KMS-11 (cell line): ENCODE measurements around the gene SPATA46.
A peak's percentile ranks its signal among the peaks of the same experiment; 100 is the strongest.

Experiments used
- H2AFZ ChIP-seq: fragments of 200-600 bp; sonication (generic); 2 replicates; pipeline ENCODE4 v1.6.1; 2016; ENCODE audit warnings: antibody characterized with exemption, mixed run types, low read depth
- H3K27ac ChIP-seq: fragments of 200-600 bp; sonication (generic); 2 replicates; pipeline ENCODE4 v1.6.1; 2016; ENCODE audit warnings: mild to moderate bottlenecking, mixed run types
- H3K27me3 ChIP-seq: fragments of 200-600 bp; sonication (generic); 2 replicates; pipeline ENCODE4 v1.6.1; 2017; ENCODE audit warnings: mild to moderate bottlenecking, low read depth, mixed run types, moderate library complexity; ENCODE audit not compliant: insufficient read depth
- H3K36me3 ChIP-seq: fragments of 200-600 bp; sonication (generic); 2 replicates; pipeline ENCODE4 v1.6.1; 2017; ENCODE audit warnings: mild to moderate bottlenecking, mixed run types; ENCODE audit not compliant: insufficient read depth
- H3K4me1 ChIP-seq: fragments of 200-600 bp; sonication (generic); 2 replicates; pipeline ENCODE4 v1.6.1; 2016; ENCODE audit warnings: mild to moderate bottlenecking, low read depth, mixed run types; ENCODE audit not compliant: poor library complexity, severe bottlenecking
- H3K4me2 ChIP-seq: fragments of 200-600 bp; sonication (generic); 2 replicates; pipeline ENCODE4 v1.7.0; 2016; ENCODE audit warnings: mild to moderate bottlenecking, mixed run types
- H3K4me3 ChIP-seq: fragments of 200-600 bp; sonication (generic); IDR thresholded peaks from 2 replicates; pipeline ENCODE4 v1.6.1; 2017; ENCODE audit warnings: low read depth, low read length, mixed read lengths; ENCODE audit not compliant: insufficient read depth
- H3K79me2 ChIP-seq: fragments of 200-600 bp; sonication (generic); 2 replicates; pipeline ENCODE4 v1.6.1; 2016; ENCODE audit warnings: low read depth, mixed run types; ENCODE audit not compliant: insufficient read depth
- H3K9ac ChIP-seq: fragments of 200-600 bp; sonication (generic); 2 replicates; pipeline ENCODE4 v1.6.1; 2016; ENCODE audit warnings: mild to moderate bottlenecking, mixed run types
- H4K20me1 ChIP-seq: fragments of 200-600 bp; sonication (generic); 2 replicates; pipeline ENCODE4 v1.6.1; 2016; ENCODE audit warnings: mild to moderate bottlenecking, mixed run types; ENCODE audit not compliant: insufficient read depth
- CTCF ChIP-seq: fragments of 200-600 bp; sonication (generic); conservative IDR thresholded peaks from 2 replicates; pipeline ENCODE4 v1.6.1; 2017; ENCODE audit warnings: low read depth, mild to moderate bottlenecking, antibody characterized with exemption, low read length, moderate library complexity, mixed read lengths

SPATA46 gene

GRCh38 chr1:162407539-162407938 lies 30.9 kb upstream of the SPATA46 start:
- peaks cover 26% of the 10 kb centered on the region for H3K4me1 ChIP-seq
- peak overlapping the region; percentile 65 for H3K4me3 ChIP-seq
- peak overlapping the region; percentile 10; the same call in 1 of the 2 replicates for H2AFZ ChIP-seq
- H3K9ac ChIP-seq: no peak overlapping the region
- no peaks in the 10 kb centered on the region for H3K36me3 ChIP-seq
- H4K20me1 ChIP-seq: no peaks in the 10 kb centered on the region
- H3K4me2 ChIP-seq: peak overlapping the region; percentile 35
- no peak overlapping the region; the same call in 1 of the 2 replicates for H3K27ac ChIP-seq
- no peaks in the 10 kb centered on the region for H3K27me3 ChIP-seq
- no peaks in the 10 kb centered on the region for H3K79me2 ChIP-seq
- TF ChIP-seq CTCF: no peak

- H2AFZ ChIP-seq: peak overlapping the region; percentile 24; the same call in 1 of the 2 replicates
- no peak for TF ChIP-seq CTCF
- H3K9ac ChIP-seq: no peak overlapping the region; the same call in 1 of the 2 replicates
- H3K4me1 ChIP-seq: peaks cover 26% of the 10 kb centered on the region
- H3K79me2 ChIP-seq: no peaks in the 10 kb centered on the region
- H4K20me1 ChIP-seq: no peaks in the 10 kb centered on the region
- no peaks in the 10 kb centered on the region for H3K36me3 ChIP-seq
- H3K27ac ChIP-seq: no peak overlapping the region; the same call in 1 of the 2 replicates
- H3K27me3 ChIP-seq: no peaks in the 10 kb centered on the region
- H3K4me3 ChIP-seq: peak overlapping the region; percentile 65
- H3K4me2 ChIP-seq: peak overlapping the region; percentile 35
Measured at GRCh38 chr1:162406811-162407210, 30.2 kb upstream of the SPATA46 start.

- no peak overlapping the region for H2AFZ ChIP-seq
- H3K4me3 ChIP-seq: no peak overlapping the region
- H3K36me3 ChIP-seq: no peaks in the 10 kb centered on the region
- no peaks in the 10 kb centered on the region for H4K20me1 ChIP-seq
- H3K27me3 ChIP-seq: no peaks in the 10 kb centered on the region
- no peak for TF ChIP-seq CTCF
- H3K9ac ChIP-seq: no peak overlapping the region
- H3K27ac ChIP-seq: no peak overlapping the region
- no peaks in the 10 kb centered on the region for H3K79me2 ChIP-seq
- peaks cover 26% of the 10 kb centered on the region for H3K4me1 ChIP-seq
- H3K4me2 ChIP-seq: no peak overlapping the region
Measured at GRCh38 chr1:162405800-162406199, 29.1 kb upstream of the SPATA46 start.

GRCh38 chr1:162404550-162405160 lies 28.0 kb upstream of the SPATA46 start:
- no peaks in the 10 kb centered on the region for H3K79me2 ChIP-seq
- no peaks in the 10 kb centered on the region for H4K20me1 ChIP-seq
- H3K36me3 ChIP-seq: no peaks in the 10 kb centered on the region
- no peak overlapping the region for H3K27ac ChIP-seq
- H3K4me1 ChIP-seq: peaks cover 30% of the 10 kb centered on the region
- H3K27me3 ChIP-seq: no peaks in the 10 kb centered on the region
- TF ChIP-seq CTCF: no peak
- no peak overlapping the region for H3K9ac ChIP-seq
- no peak overlapping the region for H3K4me2 ChIP-seq
- no peak overlapping the region for H2AFZ ChIP-seq
- H3K4me3 ChIP-seq: no peak overlapping the region
